GM19351 (cell line): ENCODE results near the gene GFER.
"Not testable (repeated sequence)": the region's sequence is repeated elsewhere in the genome, so short reads cannot be mapped to it uniquely, and the experiment has no call there.

Source experiments
- ATAC-seq: cut with Tn5 transposase; IDR thresholded peaks from one replicate; pipeline ENCODE4 v1.9.1; 2021; ENCODE audit warnings: mild to moderate bottlenecking, moderate library complexity; ENCODE audit not compliant: unreplicated experiment

The GFER gene

DNA sequence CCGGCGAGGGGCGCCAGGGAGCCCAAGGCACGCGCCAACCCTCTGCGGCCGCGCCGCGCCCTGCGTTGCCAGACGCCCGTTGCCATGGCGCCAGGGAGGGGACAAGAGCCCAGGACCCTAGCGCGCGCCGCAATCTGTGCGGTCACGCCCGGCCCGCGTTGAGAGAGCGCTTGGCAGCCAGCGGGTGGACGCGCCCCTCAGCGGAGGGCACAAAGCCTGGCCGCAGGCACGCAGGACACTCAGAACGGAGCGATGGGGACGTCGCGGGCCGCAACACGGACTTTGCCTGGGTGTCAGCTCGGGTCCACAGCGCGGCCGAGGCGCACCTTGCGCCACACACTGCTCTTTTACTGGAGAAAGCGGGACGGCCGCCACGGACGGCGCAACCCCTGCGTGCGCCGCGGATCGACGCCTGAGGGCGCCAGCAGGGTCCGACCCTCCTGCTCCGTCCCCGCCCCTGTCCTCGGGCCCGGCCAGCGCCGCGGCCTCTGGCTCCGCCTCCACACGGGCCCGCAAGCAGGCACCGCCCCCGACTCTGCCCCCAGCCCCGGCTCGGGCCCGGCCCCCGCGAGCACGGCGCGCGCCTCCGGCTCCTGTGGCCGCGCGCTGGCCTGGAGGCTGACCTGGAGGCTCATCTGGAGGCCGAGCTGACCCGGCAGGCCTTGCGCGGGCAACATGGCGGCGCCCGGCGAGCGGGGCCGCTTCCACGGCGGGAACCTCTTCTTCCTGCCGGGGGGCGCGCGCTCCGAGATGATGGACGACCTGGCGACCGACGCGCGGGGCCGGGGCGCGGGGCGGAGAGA, at the start of gene GFER:
Gene GFER (plus strand): TSS at position 650 of the 803 bp plus-strand sequence. CDS start 26 bp downstream, at position 676.
- peak; percentile 82 for ATAC-seq

DNA sequence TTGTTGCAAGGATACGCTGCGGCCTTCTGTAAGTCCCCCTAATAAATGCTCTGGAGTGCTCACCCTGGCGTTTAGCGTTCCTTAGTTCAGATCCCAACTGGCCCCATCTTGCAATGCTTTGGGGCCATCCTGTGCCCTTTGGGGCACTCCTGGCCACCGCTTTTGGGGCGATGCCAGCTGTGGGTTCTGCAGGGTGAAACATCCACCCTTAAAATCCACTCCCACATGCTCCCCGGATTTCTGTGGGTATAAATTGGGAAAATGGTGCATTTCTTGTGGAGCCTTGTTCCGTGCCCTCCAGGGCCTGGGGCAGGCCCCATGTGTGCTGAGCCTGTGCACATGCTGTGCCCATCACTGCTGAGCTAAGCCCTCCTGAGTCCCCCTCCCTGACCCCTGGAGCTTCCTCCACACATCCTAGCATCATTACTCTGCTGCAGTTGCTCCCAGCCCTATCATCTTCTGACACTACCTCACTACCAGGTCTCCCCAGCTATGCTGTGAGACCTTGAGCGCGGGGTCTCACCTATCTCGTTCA, 47.0 kb upstream of the GFER start:
- no peak for ATAC-seq

DNA sequence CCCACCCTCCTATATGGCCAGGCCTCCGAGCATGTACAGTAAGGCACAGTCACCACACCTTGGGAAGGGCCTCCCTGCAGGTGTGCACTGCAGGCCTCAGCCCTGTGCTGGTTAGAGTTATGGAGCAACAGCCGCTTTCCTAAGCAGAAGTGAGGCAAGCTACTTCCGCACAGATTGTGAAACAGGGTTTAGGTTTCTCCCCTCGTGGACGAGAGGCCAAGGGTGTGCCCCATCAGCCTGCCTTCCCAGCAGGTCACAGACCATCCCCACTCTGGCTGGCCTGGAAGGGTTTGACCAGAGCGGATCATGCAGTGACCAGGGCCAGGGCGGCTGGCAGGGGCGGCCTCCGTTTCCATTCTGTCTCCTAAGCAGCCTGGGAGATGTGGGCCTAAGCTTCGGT, 45.7 kb upstream of the GFER start:
- ATAC-seq, result no peak

DNA sequence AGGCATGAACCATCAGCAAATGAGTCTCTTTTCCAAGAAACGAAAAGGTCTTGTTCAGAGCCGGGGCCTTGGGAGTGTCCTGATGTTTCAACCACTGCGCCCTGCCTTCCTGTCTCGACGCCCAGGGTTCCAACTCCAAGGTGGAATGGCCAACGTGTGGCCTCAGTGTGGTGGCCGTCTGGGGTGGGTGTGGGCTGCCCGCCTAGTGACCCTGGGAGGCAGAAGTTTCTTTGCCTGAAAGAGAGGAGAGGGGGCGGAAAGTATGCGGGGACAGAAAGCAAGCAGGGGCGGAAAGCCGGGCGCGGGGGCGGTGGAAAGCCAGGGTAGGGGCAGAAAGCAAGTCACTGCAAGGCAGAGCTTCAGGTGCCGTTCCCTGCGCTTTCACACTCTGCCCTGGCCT, 45.1 kb upstream of the GFER start:
- ATAC-seq, result no peak

DNA sequence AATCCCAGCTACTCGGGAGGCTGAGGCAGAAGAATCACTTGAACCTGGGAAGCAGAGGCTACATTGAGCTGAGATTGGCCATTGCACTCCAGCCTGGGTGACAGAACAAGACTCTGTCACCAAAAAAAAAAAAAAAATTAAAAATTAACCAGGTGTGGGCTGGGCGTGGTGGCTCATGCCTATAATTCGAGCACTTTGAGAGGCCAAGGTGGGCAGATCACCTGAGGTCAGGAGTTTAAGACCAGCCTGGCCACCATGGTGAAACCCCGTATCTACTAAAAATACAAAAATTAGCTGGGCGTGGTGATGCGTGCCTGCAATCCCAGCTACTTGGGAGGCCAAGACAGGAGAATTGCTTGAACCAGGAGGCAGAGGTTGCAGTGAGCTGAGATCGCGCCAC, 44.2 kb upstream of the GFER start:
- not testable (repeated sequence) for ATAC-seq

DNA sequence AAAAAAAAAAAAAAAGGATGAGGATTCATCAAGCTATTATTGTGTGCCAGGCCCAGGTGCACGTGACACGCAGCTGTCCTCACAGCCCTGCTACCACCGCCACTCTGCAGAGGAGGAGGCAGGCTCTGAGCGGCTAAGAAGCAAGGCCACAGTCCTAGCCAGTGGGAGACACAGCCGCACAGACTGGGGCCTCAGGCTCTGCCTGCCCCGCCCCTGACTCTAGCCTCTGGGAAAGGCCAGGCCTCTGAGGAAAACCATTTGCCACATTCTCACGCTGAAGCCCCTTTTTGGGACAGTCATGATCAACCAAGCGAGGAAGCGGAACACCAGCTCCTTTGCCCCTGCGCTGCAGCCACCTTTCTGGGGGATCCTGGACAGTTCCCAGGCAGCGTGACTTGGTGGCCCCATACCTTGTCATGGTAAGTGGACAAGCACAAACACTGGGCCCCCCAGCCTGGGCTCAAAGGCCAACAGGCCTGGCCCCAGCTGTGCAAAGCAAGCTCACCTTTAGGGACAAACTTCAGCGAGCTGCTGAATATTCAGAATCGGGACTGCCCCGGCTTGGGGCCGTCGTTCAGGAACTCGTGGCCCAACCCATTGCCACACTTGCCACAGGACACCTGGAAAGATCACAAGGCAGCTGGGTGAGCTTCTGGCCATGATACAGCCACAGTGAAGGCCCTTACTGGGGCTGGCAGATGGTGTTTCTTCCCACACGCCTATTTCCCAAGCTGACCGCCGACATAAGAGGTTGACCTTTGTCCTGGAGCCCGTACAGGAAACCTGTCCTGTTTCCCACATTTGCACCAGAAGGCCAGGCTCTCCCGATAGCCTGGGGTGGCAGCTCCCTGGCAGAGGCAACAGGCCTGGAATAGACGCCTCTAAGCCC, 43.5 kb upstream of the GFER start:
- no peak for ATAC-seq

DNA sequence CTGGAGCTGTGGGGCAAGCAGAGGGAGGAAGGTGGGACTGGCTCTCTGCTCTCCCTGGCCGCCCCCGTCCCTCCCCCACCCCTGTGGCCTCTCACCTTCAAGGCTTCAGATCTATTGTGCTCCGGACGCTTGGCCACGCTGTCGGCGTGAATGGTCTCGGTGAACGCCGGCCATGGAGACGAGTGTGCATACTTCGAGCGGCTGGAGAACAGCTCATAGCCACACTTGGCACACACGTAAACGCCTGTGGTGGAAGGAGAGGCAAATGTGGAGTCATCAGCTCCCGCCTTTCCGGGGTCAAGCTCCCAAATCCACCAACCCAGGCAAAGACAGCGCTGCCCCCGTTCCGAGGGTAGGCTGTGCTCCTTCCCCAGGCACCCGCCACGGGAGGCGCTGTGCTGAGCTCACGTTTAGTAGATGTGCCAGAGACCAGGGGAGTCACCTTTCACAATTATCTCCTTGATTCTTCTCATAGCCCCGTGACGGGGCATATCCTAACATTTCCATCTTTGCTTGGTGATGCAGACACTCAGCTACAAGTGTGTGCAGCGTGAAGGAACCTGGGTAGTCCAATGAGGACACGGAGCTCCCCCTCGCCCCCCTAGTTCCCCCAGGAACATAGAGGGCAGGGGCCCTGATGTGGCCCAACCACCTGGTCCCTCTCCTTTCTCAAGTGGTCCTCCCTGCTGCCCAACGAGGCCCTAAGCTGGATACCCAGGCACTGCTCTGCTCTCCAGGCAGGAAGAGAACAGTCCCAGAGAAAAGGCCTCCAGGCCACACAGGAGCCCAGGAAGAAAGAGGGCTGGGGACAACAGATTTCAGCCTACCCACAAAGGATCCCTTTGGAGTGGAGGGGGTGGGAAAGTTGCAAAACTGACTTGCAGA, 42.6 kb upstream of the GFER start:
- no peak for ATAC-seq

DNA sequence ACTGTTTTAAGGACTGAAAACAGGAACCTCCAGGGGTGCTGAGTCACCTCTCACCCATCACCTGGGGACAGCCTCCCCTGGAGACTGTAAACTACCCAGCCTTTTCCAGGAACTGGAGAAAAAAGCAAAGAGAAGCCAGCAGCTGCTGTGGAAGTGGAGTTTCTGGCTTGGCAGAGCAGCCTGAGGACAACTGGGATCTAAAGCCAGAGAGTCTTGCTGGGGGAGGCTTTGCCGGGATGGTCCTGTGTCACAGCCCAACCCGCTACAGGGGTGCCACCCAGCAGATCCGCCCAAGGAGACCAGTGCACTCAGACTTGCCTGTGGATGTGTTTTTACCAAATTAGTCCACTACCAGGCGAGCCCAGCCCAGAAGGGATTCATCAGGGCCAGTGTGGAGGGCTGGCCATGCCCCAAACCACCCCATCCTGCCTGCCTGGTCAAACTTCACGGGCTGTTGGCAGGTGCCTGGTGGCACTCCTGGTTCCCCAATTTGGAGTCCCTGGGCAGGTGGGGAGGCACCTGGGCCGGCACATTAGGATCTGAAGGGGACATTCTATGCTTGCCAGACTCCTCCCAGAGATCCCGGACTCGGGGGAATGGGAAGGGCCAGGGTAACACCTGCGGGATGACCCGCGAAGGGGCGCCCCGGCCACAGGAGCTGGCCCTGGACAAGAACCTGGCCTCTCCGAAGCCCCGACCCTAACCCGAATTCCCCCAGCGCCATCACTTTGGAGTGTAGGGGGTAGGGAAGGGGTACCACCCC, 41.8 kb upstream of the GFER start:
- ATAC-seq, result no peak

DNA sequence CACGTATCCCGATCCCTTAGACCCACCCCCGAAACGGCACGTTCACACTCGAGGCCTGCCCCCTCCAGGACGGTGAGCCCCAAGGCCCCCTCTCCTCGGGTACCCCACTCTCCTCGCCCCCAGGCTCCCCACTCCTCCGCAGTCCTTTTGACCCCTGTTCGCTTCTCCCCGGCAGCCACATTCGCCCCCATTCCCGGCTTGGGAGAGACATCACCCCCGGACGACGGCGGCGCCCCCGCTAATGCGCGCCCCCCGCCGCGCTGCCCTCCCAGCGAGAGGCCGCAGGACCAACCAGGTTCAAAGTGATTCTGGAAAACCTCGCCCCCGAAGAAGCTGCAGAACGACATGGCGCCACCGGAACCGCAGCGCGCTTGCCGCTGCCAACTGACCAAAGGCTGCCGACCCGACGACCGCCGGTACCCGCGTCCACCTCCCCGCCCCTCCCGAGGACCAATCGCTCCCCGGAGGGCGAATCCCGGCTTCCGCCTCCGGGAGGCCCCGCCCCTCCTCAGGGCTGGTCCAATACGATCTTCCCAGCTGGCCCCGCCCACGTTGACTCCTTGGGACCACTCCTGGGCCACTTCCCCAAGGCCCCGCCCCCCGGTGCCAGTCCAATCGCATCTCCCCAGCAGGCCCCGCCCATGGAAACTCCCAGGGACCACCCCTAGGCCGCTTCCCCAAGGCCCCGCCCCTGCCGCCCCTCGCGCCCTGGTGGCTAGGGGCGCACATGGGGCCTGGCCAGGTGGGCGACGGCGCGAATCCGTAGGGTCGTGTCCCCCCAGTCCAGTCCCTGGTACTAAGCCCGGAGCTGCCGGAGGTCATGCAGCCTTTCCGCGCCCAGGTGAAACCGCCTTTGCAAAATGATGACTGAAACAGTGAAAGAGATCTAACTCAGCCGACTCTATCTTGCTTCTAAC, 40.9 kb upstream of the GFER start, which contains the start of gene MSRB1:
Gene MSRB1 (minus strand): TSS at position 390 of the 917 bp plus-strand sequence. CDS start 43 bp downstream, at position 347.
- ATAC-seq, result peak; percentile 86

DNA sequence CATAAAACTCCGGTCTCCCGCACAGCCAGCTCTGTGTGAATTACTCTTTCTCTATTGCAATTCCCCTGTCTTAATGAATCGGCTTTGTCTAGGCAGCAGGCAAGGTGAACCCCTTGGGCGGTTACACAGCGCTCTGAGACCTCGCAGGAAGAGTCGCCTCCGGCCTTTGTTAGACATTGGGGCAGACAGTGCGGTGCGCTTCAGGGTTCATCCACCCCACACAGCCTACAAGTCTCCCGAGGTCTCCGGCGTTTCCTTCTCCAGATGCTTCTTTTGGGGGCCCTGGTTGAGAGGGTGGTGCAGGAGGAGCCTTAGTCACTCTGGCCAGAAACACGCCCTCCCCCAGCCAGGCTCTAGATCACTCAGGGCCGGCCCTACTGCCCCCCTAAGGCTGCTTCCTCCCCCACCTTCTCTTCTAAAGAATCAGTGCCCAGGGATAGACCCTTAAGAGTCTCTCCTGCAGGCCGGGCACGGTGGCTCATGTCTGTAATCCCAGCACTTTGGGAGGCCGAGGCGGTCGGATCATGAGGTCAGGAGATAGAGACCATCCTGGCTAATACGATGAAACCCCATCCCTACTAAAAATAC, 39.3 kb upstream of the GFER start:
- no peak for ATAC-seq

DNA sequence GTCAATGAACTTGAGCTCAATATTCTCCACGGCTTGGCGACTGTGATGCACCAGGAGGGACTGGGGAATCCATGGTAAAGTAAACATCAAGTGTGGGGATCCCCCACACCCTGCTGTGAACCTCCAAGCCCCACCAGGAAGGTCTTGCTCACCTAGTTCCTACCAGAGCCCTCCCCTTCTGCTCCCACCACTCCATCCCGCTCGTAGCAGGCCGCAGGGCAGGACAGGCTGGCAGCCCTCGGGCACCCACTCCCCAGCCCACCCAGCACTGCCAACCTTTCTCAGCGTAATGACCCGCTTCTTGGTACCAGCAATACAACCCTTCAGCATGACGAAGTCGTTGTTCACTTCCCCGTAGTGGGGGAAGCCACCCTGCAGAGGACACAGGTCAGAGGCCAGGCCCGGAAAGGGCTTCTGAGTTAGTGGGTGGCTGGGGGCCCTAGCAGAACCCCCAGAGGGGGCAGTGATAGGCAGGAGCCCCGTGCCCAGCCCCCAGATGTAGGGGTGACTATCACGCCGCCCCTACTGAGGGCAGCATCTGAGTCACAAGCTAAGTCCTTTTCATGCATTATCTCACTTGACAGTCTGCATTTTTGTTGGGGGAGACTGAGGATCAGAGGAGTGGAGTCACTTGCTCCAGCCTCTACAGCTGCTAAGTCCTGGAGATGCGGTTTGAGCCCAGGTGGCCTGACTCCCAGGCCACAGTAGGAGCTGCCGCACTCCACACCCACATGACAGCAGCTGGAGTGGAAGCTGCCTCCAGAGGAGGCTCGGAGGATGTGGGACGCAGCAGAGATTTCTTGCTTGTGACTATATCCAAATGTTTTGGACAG, 38.2 kb upstream of the GFER start:
- no peak for ATAC-seq

DNA sequence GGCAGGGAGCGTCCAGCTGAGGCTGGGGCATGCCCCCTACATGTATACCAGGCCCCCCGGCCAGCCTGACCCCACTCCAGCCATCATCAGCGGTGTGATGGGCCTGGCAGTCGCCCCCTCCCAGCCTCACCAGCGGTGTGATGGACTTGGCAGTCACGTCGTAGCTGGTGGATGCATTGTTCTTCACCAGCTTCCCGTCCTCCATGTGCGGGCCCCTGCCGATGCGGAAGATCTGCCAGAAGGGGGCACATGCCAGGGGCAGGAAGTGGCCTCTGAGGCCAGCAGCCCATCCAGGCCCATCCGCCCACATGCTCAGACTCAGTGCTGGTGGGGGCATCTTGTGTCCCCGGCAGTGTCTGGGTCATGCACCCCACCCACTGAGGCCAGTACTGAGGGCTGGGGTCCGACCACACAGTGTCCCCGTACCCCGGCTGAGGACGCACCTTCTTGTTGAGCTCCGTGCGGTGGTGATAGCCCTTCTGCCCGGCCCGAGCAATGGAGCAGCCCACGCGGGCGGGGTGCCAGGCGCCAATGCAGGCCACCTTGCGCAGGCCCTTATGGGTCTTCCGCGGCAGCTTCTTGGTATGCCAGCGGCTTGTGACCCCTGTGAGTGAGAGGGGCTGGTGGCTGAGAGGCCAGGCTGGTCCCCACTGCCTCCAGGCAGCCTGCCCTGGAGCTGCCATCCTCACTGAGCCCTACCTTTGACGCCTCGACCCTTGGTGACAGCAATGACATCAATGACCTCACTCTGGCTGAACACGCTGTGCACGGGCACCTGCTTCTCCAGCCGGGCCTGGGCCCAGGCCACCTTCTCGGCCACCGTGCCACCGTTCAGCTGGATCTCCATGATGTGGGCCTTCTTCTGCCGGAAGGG, 37.3 kb upstream of the GFER start:
- no peak for ATAC-seq

DNA sequence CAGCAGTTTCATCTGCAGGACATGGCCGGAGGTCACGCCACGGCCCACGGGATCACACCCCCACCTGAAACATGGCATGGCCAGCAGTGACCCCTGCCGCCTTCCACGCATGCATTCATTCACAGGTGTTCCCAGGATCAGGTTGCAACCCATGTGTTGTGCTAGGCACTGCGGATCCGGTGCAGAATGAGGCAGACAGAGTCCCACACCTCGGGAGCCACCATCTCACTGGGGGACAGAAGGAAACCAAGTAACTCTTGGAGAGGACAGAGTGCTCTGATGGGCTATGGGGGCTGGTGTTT, 36.7 kb upstream of the GFER start:
- no peak for ATAC-seq

DNA sequence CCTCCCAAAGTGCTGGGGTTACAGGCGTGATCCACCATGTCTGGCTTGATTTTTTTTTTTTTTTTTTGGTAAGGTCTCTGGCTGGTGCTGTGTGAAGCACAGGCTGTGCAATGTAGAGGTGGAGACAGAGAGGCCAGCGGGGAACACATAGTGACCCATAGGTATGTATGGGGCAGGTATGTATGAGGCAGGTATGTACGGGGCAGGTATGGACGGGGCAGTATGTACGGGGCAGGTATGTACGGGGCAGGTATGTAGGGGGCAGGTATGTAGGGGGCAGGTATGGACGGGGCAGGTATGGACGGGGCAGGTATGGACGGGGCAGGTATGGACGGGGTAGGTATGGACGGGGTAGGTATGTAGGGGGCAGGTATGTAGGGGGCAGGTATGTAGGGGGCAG, 34.5 kb upstream of the GFER start:
- no peak for ATAC-seq

DNA sequence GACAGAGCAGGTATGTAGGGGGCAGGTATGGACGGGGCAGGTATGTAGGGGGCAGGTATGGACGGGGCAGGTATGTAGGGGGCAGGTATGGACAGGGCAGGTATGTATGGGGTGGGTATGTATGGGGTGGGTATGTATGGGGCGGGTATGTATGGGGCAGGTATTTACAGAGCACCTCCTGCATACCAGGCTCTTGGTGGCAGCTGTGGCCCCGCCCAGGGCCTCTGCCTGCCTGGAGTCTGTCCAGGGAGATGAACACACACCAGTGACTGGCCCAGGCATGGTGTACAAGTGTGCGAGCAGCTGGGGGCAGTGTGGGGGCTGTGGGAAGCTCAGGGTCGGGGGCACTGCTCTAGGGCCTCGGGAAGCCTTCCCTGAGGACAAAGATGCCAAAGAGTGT, 33.9 kb upstream of the GFER start:
- no peak for ATAC-seq

DNA sequence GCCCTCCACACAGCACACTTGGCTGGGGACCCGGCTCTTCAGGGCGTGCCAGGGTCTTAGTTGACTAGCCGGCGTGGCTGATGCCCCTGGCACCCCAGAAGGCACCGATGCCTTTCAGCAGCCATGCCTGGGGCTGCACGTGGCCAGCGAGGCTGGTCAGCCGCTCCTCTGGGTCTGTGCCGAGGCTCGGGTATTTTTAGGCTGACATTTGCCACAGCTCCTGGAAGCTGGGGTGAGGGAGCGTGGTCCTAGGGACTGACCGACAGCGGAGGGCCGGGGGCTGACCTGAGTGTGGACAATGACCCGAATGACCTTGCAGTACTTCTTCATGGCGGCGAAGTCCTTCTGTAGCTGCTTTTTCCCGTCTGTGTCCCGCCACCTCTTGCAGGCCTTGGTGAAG, 33.4 kb upstream of the GFER start:
- ATAC-seq, result no peak

DNA sequence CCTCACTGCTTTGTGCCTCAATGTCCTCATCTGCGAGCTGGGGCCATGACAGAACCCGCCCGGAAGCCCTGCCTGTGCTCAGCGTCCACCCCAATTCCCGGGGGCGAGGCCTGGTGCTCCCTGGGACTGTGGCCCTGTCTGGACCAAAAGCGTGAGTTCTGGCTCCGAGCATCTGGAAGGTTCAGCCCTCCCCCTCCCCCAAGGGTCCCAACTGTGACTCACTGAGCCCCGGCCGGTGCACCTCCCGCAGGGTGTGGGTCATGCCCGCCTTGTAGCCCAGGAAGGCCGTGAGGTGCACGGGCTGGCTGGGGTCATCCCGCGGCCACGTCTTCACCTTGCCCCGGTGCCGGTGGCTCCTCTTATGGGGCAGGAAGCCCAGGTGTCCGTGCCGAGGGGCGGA, 30.3 kb upstream of the GFER start:
- ATAC-seq, result no peak
